ENCODE results near the gene NDUFA13.

- TF ChIP-seq, protein P1, sequence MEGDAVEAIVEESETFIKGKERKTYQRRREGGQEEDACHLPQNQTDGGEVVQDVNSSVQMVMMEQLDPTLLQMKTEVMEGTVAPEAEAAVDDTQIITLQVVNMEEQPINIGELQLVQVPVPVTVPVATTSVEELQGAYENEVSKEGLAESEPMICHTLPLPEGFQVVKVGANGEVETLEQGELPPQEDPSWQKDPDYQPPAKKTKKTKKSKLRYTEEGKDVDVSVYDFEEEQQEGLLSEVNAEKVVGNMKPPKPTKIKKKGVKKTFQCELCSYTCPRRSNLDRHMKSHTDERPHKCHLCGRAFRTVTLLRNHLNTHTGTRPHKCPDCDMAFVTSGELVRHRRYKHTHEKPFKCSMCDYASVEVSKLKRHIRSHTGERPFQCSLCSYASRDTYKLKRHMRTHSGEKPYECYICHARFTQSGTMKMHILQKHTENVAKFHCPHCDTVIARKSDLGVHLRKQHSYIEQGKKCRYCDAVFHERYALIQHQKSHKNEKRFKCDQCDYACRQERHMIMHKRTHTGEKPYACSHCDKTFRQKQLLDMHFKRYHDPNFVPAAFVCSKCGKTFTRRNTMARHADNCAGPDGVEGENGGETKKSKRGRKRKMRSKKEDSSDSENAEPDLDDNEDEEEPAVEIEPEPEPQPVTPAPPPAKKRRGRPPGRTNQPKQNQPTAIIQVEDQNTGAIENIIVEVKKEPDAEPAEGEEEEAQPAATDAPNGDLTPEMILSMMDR (IDR thresholded peaks at IDR 0.05; ENCODE audit: insufficient read depth, low read length, poor library complexity, severe bottlenecking): no peak
- TF ChIP-seq EZH2phosphoT487 (conservative IDR thresholded peaks at IDR 0.05; ENCODE audit: low read length): no peak
Measured at GRCh38 chr19:19546751-19547162, 30.7 kb downstream of the NDUFA13 start.
